ENCODE results near the gene ZNF385D. TPM values are rescaled to one million over a fixed set of nuclear protein-coding genes. Genes with fewer than 3 reads are reported as not detected.
A peak's percentile ranks its signal among the peaks of the same experiment; 100 is the strongest.

Gene ZNF385D
- total and polyA plus RNA-seq, 8 donors = 1.6 to 28.6 (median 17.5) TPM

DNA sequence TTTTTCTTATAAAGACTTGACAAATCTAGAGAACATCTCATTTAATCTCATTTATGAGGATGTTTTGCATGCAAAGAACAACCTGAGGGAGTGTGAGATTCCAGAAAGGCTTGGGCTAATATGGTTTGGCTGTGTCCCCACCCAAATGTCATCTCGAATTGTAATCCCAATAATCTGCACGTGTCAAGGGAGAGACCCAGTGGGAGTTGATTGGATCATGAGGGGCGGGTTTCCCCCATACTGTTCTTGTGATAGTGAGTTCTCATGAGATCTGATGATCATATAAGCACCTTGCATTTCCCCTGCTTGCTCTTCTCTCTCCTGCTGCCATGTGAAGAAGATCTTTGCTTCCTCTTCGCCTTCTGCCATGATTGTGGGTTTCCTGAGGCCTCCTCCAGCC, 103.0 kb downstream of the ZNF385D start:
- Histone ChIP-seq H3K27me3 (no peaks in the 10 kb centered on the region), H3K9me3 (no peaks in the 10 kb centered on the region), H3K27ac (no peak overlapping the region), H3K36me3 (no peaks in the 10 kb centered on the region), H3K4me3 (no peak overlapping the region), H3K4me1 (no peaks in the 10 kb centered on the region)
- no peak for DNase-seq
- TF ChIP-seq CTCF (IDR thresholded peaks at IDR 0.05) = no peak
- intact Hi-C loops (cut with DNase I) = no loop called here
- no peak for ATAC-seq

DNA sequence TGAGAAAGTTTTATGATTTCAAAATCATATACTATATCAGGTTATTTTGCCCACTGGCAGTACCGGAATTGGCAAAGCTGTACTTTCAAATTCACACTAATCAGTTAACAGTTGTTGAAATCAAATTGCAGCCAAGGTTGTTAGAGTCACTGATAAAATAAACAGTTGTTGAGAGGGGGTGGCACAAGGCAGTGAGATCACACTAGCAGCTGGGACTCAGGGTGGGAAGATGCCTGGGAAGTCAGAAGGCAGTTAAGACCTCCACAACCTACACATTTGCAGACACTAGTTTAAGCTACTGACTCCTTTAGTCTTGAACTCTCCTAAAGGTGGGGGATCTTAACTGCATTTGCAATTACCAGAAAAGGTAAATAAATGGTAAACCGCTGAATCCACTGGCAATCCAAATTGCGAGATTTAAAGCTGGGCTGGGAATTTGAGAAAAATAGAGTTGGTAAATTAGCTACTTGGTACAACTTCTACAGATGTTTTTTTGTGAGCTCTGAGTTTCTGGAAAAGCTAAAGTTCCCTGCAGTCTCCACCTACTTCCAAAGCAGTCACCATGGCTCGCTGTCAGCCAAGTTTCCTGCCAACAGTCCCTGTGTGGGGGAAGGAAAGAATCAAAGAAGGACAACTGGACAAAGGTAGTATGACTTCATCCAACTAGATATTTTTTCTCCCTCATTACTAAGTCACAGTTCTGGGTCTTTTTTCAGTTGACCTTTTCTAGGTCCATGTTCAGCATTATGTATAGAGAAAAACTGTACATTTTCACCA, 105.7 kb downstream of the ZNF385D start:
- H3K9me3 ChIP-seq = peaks cover 0 to 6% of the 10 kb centered on the region in 2 donors
- H3K27ac ChIP-seq = no peak overlapping the region
- intact Hi-C loops (cut with DNase I) = no loop called here
- H3K4me3 ChIP-seq = no peak overlapping the region
- no peak for TF ChIP-seq CTCF (IDR thresholded peaks at IDR 0.05)
- no peaks in the 10 kb centered on the region for H3K27me3 ChIP-seq
- H3K4me1 ChIP-seq = no peaks in the 10 kb centered on the region
- ATAC-seq = peak; percentile 37
- no peaks in the 10 kb centered on the region for H3K36me3 ChIP-seq
- no peak for DNase-seq

DNA sequence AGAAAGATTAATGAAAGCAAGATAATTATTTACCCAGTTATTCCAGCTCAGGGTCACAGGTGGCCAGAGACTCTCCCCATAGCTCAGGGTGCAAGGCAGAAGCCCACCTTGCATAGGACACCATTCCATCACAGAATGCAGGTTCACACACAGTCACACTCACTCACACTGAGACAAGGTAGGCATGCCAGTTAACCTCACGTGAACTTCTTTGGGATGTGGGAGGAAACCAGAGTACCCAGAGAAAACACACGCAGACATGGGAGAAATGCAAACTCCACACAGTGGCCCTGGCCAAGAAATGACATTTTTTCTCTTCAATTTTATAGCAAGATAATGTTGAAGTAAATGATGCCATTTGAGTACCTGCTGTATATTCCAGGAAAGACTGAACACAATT, 106.7 kb downstream of the ZNF385D start:
- Histone ChIP-seq H3K27ac (no peak overlapping the region), H3K27me3 (no peaks in the 10 kb centered on the region), H3K9me3 (peaks cover 0 to 8% of the 10 kb centered on the region in 2 donors), H3K36me3 (no peaks in the 10 kb centered on the region), H3K4me1 (no peaks in the 10 kb centered on the region), H3K4me3 (no peak overlapping the region)
- intact Hi-C loops (cut with DNase I) = no loop called here
- no peak for TF ChIP-seq CTCF (IDR thresholded peaks at IDR 0.05)
- DNase-seq (no peak), ATAC-seq (no peak)

DNA sequence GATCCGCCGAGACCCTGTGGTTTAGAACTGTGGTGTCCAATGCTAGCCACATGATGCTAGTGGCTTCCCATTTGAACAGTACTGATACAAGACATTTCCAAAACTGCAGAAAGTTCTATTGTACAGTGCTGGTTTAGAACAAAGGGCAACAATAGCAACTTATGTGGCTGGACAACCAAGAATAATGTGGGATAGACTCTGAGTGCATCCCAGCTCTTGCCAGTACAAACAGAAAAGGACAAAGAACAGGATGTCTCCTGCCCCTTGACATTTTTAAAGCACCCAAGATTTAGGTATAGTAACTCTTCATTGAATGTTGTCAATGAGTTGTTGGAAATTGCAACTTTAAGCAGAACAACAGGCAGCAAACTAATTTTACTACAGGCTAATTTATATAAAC, 107.3 kb downstream of the ZNF385D start:
- no peaks in the 10 kb centered on the region for H3K27me3 ChIP-seq
- H3K4me3 ChIP-seq = no peak overlapping the region
- intact Hi-C loops (cut with DNase I) = no loop called here
- peaks cover 0 to 8% of the 10 kb centered on the region in 2 donors for H3K9me3 ChIP-seq
- no peaks in the 10 kb centered on the region for H3K36me3 ChIP-seq
- no peak overlapping the region for H3K27ac ChIP-seq
- DNase-seq = no peak
- ATAC-seq = no peak
- TF ChIP-seq CTCF (IDR thresholded peaks at IDR 0.05) = no peak
- no peaks in the 10 kb centered on the region for H3K4me1 ChIP-seq

DNA sequence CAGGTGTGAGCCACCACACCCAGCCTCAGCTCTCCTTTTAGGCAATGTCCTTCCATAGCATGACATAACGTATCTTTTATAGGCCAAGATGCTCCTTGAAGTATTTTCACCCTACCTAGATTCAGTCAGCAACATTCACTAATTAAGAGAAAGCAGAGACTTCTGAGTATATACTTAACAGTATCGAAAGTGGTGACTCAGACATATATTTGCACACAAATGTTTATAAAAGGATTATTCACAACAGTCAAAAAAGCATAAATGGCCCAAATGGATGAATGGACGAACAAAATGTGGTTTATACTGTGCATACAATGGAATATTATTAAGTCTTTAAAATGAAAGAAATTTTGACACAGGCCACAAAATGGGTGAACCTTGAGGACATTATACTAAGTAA, 108.6 kb downstream of the ZNF385D start:
- no peak for DNase-seq
- Histone ChIP-seq H3K27ac (no peak overlapping the region), H3K4me3 (no peak overlapping the region), H3K4me1 (no peaks in the 10 kb centered on the region), H3K27me3 (no peaks in the 10 kb centered on the region), H3K36me3 (no peaks in the 10 kb centered on the region), H3K9me3 (peaks cover 0 to 8% of the 10 kb centered on the region in 2 donors)
- intact Hi-C loops (cut with DNase I) = no loop called here
- ATAC-seq = no peak
- no peak for TF ChIP-seq CTCF (IDR thresholded peaks at IDR 0.05)
